Nephron (organoid): ENCODE data around the gene PLAAT1.

Source experiments
- H3K27ac Mint-ChIP-seq, 3 experiments: 2 replicates each; pipeline ENCODE4 v1.8.0; 2020; ENCODE audit warnings: mixed read lengths in 3 of 3, mild to moderate bottlenecking in 2 of 3, moderate library complexity in 1 of 3
- H3K27me3 Mint-ChIP-seq: 2 replicates; pipeline ENCODE4 v1.8.0; 2021; ENCODE audit warnings: low read depth, mild to moderate bottlenecking, moderate library complexity, mixed read lengths
- H3K36me3 Mint-ChIP-seq: 2 replicates; pipeline ENCODE4 v1.8.0; 2020; ENCODE audit warnings: low read depth, mixed read lengths
- H3K4me1 Mint-ChIP-seq: 2 replicates; pipeline ENCODE4 v1.8.0; 2020; ENCODE audit warnings: mixed read lengths
- H3K4me3 Mint-ChIP-seq, 3 experiments: 2 replicates each; pipeline ENCODE4 v1.8.0; 2020; ENCODE audit warnings: mild to moderate bottlenecking in 3 of 3, mixed read lengths in 3 of 3, moderate library complexity in 2 of 3
- H3K9me3 Mint-ChIP-seq: 2 replicates; pipeline ENCODE4 v1.8.0; 2020; ENCODE audit warnings: mixed read lengths
- CTCF ChIP-seq, 3 experiments: fragments of 200-600 bp; sonication (generic); IDR thresholded peaks; one replicate each; pipeline ENCODE4 v1.5.0; 2021; ENCODE audit warnings: antibody characterized with exemption in 3 of 3; ENCODE audit not compliant: unreplicated experiment in 3 of 3

Gene PLAAT1

GRCh38 chr3:193240850-193241706, at the start of gene PLAAT1:
TSS of gene PLAAT1 (plus strand) at chr3:193241222. CDS start at chr3:193255651, 14,429 bp downstream.
- Mint-ChIP-seq H3K27me3 (peaks cover 14% of the 10 kb centered on the region), H3K9me3 (peaks cover 5% of the 10 kb centered on the region), H3K27ac (peak within 1 kb of the TSS; percentile 31 to 77 (median 40)), H3K4me3 (peak within 1 kb of the TSS; percentile 83 to 92 (median 89)), H3K36me3 (no peaks in the 10 kb centered on the region), H3K4me1 (peaks cover 22% of the 10 kb centered on the region)
- TF ChIP-seq CTCF (IDR thresholded peaks at IDR 0.05; ENCODE audit: unreplicated experiment in 3 of 3): no peak

GRCh38 chr3:193194371-193194770, 46.7 kb upstream of the PLAAT1 start:
- Mint-ChIP-seq H3K27me3 (peaks cover 8% of the 10 kb centered on the region), H3K36me3 (no peaks in the 10 kb centered on the region), H3K4me1 (no peaks in the 10 kb centered on the region), H3K9me3 (no peaks in the 10 kb centered on the region), H3K27ac (no peak overlapping the region), H3K4me3 (no peak overlapping the region)
- no peak for TF ChIP-seq CTCF (IDR thresholded peaks at IDR 0.05; ENCODE audit: unreplicated experiment in 3 of 3)

- TF ChIP-seq CTCF (IDR thresholded peaks at IDR 0.05; ENCODE audit: unreplicated experiment in 3 of 3): no peak
- Mint-ChIP-seq H3K4me1 (no peaks in the 10 kb centered on the region), H3K36me3 (no peaks in the 10 kb centered on the region), H3K9me3 (no peaks in the 10 kb centered on the region), H3K27ac (no peak overlapping the region), H3K27me3 (peaks cover 8% of the 10 kb centered on the region), H3K4me3 (no peak overlapping the region)
Observed at GRCh38 chr3:193196746-193197145, 44.3 kb upstream of the PLAAT1 start.

GRCh38 chr3:193207290-193208273, 33.4 kb upstream of the PLAAT1 start:
- Mint-ChIP-seq H3K9me3 (no peaks in the 10 kb centered on the region), H3K27ac (no peak overlapping the region), H3K36me3 (no peaks in the 10 kb centered on the region), H3K4me3 (no peak overlapping the region), H3K4me1 (no peaks in the 10 kb centered on the region), H3K27me3 (peaks cover 12% of the 10 kb centered on the region)
- TF ChIP-seq CTCF (IDR thresholded peaks at IDR 0.05; ENCODE audit: unreplicated experiment in 3 of 3): no peak

- no peak overlapping the region for H3K4me3 Mint-ChIP-seq
- H3K4me1 Mint-ChIP-seq: no peaks in the 10 kb centered on the region
- TF ChIP-seq CTCF (IDR thresholded peaks at IDR 0.05; ENCODE audit: unreplicated experiment in 3 of 3): no peak
- H3K36me3 Mint-ChIP-seq: no peaks in the 10 kb centered on the region
- peaks cover 18% of the 10 kb centered on the region for H3K27me3 Mint-ChIP-seq
- no peaks in the 10 kb centered on the region for H3K9me3 Mint-ChIP-seq
- no peak overlapping the region for H3K27ac Mint-ChIP-seq
Observed at GRCh38 chr3:193210618-193211017, 30.4 kb upstream of the PLAAT1 start.
